ENCODE data around the gene RAPGEFL1. TPM values are rescaled to one million over a fixed set of nuclear protein-coding genes. Genes with fewer than 3 reads are reported as not detected.

The RAPGEFL1 gene
- total and polyA plus RNA-seq, 2 of the 8 experiments (the other 6 are each of a cell fraction or from before 2014, with no cell fraction given), result 20.0 to 20.2 TPM

DNA sequence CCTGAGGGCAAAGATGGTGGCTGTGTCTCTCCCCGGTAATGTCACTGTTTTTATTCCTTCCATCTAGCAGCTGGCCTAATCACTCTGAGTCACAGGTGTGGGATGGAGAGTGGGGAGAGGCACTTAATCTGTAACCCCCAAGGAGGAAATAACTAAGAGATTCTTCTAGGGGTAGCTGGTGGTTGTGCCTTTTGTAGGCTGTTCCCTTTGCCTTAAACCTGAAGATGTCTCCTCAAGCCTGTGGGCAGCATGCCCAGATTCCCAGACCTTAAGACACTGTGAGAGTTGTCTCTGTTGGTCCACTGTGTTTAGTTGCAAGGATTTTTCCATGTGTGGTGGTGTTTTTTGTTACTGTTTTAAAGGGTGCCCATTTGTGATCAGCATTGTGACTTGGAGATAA, 5.5 kb upstream of the RAPGEFL1 start:
- WGBS, 2 experiments (ENCODE audit: extremely low coverage in 1 of 2, insufficient coverage in 1 of 2, insufficient read length in 1 of 2, insufficient replicate concordance in 2 of 2, low coverage in 1 of 2, low lambda C conversion rate in 2 of 2, missing lambda C conversion rate in 1 of 2), result 100% methylated on average over 1 of the region's 1 CpG; no CpG with 5 or more reads in 1 of the 2 experiments
- Histone ChIP-seq H4K20me1 (replicated peaks in 1 of 2; ENCODE audit: control insufficient read depth in 1 of 2, insufficient read depth in 2 of 2, low read length in 2 of 2) (peaks cover 4 to 5% of the 10 kb centered on the region in 2 experiments), H2BK5ac (ENCODE audit: low read depth, low read length) (no peak overlapping the region), H3K23me2 (ENCODE audit: low read depth, low read length) (no peaks in the 10 kb centered on the region), H3K9ac (replicated peaks in 1 of 4; ENCODE audit: extremely low read depth in 1 of 4, low read depth in 3 of 4, low read length in 3 of 4) (no peak overlapping the region), H3K79me1 (ENCODE audit: low read depth, low read length) (no peaks in the 10 kb centered on the region), H3K56ac (replicated peaks; ENCODE audit: insufficient read length, low read depth, low read length) (no peak overlapping the region), H3K27ac (ENCODE audit: low read depth, low read length) (no peak overlapping the region), H3K4me1 (replicated peaks in 1 of 4; ENCODE audit: control insufficient read depth in 3 of 4, insufficient read depth in 4 of 4, low read length in 3 of 4) (peaks cover under 1 to 11% (median 3%) of the 10 kb centered on the region in 4 experiments), H4K8ac (ENCODE audit: extremely low read depth, insufficient read depth, low read length) (no peak overlapping the region), H2AK5ac (ENCODE audit: low read depth, low read length) (no peak overlapping the region), H4K5ac (ENCODE audit: insufficient read length, low read depth, low read length) (no peak overlapping the region), H3K36me3 (ENCODE audit: control insufficient read depth in 2 of 4, insufficient read depth in 4 of 4, low read length in 3 of 4) (peaks cover 39 to 61% (median 52%) of the 10 kb centered on the region in 4 experiments), H2BK12ac (ENCODE audit: low read depth, low read length) (no peak overlapping the region), H2AFZ (ENCODE audit: low read length) (no peak overlapping the region), H3K79me2 (ENCODE audit: control insufficient read depth in 1 of 2, insufficient read depth in 2 of 2, low read length in 2 of 2) (no peaks in the 10 kb centered on the region), H3K27me3 (replicated peaks in 1 of 4; ENCODE audit: control insufficient read depth in 3 of 4, extremely low read depth in 1 of 4, insufficient read depth in 3 of 4, low read length in 3 of 4) (no peaks in the 10 kb centered on the region), H3K23ac (ENCODE audit: insufficient read length) (no peak overlapping the region), H3K14ac (ENCODE audit: insufficient read length) (no peak overlapping the region), H3K4ac (replicated peaks; ENCODE audit: insufficient read length, low read depth, low read length) (no peak overlapping the region), H2BK15ac (ENCODE audit: low read length) (no peak overlapping the region), H4K91ac (replicated peaks; ENCODE audit: insufficient read length, low read length) (no peak overlapping the region), H3K4me2 (ENCODE audit: insufficient read depth in 1 of 2, low read depth in 2 of 2, low read length in 2 of 2) (no peak overlapping the region), H3K9me3 (ENCODE audit: insufficient read depth in 2 of 2, low read depth in 1 of 2, low read length in 1 of 2) (no peaks in the 10 kb centered on the region), H2BK120ac (replicated peaks; ENCODE audit: low read depth, low read length) (no peak overlapping the region), H2BK20ac (ENCODE audit: low read length) (no peak overlapping the region), H3K18ac (ENCODE audit: extremely low read depth, low read length) (no peak overlapping the region), H3K4me3 (ENCODE audit: extremely low read depth in 1 of 4, insufficient read depth in 2 of 4, low read depth in 3 of 4, low read length in 4 of 4) (no peak overlapping the region)
- no peak for TF ChIP-seq FOSL1 (IDR thresholded peaks at IDR 0.05; ENCODE audit: insufficient read depth, low read depth, low read length)
- TF ChIP-seq BRCA1 (IDR thresholded peaks at IDR 0.05; ENCODE audit: low read depth, low read length), result no peak
- no peak for TF ChIP-seq HDAC6 (IDR thresholded peaks at IDR 0.05; ENCODE audit: low read depth, low read length)
- no peak for TF ChIP-seq SP1 (IDR thresholded peaks at IDR 0.05; ENCODE audit: low read depth, low read length)
- TF ChIP-seq SIN3A (conservative IDR thresholded peaks at IDR 0.05 in 1 of 2, IDR thresholded peaks at IDR 0.05 in 1 of 2; ENCODE audit: low read depth in 1 of 2, low read length in 2 of 2), result no peak
- TF ChIP-seq KDM4A (IDR thresholded peaks at IDR 0.05; ENCODE audit: low read depth, low read length, severe bottlenecking), result no peak
- no peak for TF ChIP-seq KDM5A (IDR thresholded peaks at IDR 0.05; ENCODE audit: low read length)
- CTCF ChIA-PET (ENCODE audit: partially characterized antibody), result interaction anchor here (0.9 kb wide), 1 partner anchor 19 kb away, joined by 6 read pairs; no protein-coding TSS in a partner anchor
- FAIRE-seq (no peak), DNase-seq (ENCODE audit: low read depth in 1 of 2, low spot score in 2 of 2) (no peak)
- POLR2A ChIA-PET (ENCODE audit: partially characterized antibody), result no interaction called here

Data from H1 (cell line).